Type B pancreatic cell (in vitro differentiated cells): Measurements from ENCODE around the gene ESRRA. TPM values are rescaled to one million over a fixed set of nuclear protein-coding genes. Genes with fewer than 3 reads are reported as not detected.

Experiments used
- DNase-seq: peaks from one replicate; pipeline ENCODE4 v3.0.0; 2021; ENCODE audit warnings: mixed read lengths; ENCODE audit not compliant: unreplicated experiment; ENCODE audit errors: extremely low spot score
- H3K27ac Mint-ChIP-seq: 2 replicates; pipeline ENCODE4 v1.8.0; 2021; ENCODE audit warnings: mild to moderate bottlenecking, mixed read lengths
- H3K27me3 Mint-ChIP-seq: 2 replicates; pipeline ENCODE4 v1.8.0; 2021; ENCODE audit warnings: mixed read lengths
- H3K36me3 Mint-ChIP-seq: 2 replicates; pipeline ENCODE4 v1.8.0; 2021; ENCODE audit warnings: mixed read lengths
- H3K4me1 Mint-ChIP-seq: one replicate; pipeline ENCODE4 v1.8.0; 2021; ENCODE audit warnings: mixed read lengths; ENCODE audit not compliant: unreplicated experiment
- H3K4me3 Mint-ChIP-seq: 2 replicates; pipeline ENCODE4 v1.8.0; 2021; ENCODE audit warnings: mild to moderate bottlenecking, mixed read lengths
- H3K9me3 Mint-ChIP-seq: 2 replicates; pipeline ENCODE4 v1.8.0; 2021; ENCODE audit warnings: mixed read lengths
- total RNA-seq: library from RNA; stranded (reverse); gene quantifications from 2 replicates; pipeline ENCODE4 v1.2.1, GENCODE V29; 2021; ENCODE audit warnings: low replicate concordance
- TF ChIP-seq, protein P1 (sequence below): fragments of 200-600 bp; sonication (generic); conservative IDR thresholded peaks from 2 replicates; pipeline ENCODE4 v1.5.0; 2021; ENCODE audit warnings: antibody characterized with exemption, mild to moderate bottlenecking

Gene ESRRA
- total RNA-seq, 1 donor from 2014 or later = 41.7 TPM

DNA sequence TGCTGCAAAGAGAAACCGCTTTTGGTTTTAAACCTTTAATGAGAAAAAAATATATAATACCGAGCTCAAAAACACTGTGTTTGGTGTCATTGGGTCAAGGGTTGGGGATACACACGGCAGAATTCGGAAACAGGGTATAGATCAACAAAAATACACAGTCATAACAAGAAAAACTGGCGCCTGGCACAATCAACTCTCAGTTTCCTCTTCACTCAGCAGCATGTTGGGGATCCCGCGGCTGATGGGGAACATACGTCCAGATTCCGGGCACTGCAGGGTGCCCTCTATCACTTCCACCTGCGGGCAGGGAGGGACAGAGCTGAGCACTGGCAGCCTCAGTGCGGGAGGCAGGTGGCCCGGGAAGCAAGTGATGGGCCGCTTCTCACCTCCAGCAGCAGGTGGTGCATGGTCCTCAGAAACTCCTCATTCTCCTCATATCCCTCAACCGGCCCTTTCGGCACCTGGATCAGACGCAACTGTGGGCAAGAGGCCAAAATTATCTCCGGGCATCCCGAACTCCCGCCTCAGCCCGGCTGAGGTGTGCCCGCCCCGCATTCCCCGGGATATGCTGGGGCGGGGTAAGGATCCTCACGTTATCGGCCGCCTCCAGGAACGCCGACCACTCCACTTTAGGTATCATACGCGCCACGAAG is 11.5 kb downstream of the ESRRA start:
- H3K9me3 Mint-ChIP-seq = no peaks in the 10 kb centered on the region
- peak overlapping the region; percentile 97 for H3K4me3 Mint-ChIP-seq
- TF ChIP-seq, protein P1, sequence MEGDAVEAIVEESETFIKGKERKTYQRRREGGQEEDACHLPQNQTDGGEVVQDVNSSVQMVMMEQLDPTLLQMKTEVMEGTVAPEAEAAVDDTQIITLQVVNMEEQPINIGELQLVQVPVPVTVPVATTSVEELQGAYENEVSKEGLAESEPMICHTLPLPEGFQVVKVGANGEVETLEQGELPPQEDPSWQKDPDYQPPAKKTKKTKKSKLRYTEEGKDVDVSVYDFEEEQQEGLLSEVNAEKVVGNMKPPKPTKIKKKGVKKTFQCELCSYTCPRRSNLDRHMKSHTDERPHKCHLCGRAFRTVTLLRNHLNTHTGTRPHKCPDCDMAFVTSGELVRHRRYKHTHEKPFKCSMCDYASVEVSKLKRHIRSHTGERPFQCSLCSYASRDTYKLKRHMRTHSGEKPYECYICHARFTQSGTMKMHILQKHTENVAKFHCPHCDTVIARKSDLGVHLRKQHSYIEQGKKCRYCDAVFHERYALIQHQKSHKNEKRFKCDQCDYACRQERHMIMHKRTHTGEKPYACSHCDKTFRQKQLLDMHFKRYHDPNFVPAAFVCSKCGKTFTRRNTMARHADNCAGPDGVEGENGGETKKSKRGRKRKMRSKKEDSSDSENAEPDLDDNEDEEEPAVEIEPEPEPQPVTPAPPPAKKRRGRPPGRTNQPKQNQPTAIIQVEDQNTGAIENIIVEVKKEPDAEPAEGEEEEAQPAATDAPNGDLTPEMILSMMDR = no peak
- peaks cover 20% of the 10 kb centered on the region for H3K4me1 Mint-ChIP-seq
- no peaks in the 10 kb centered on the region for H3K27me3 Mint-ChIP-seq
- H3K36me3 Mint-ChIP-seq = peaks cover 13% of the 10 kb centered on the region
- peak overlapping the region; percentile 100 for H3K27ac Mint-ChIP-seq
- DNase-seq = no peak

DNA sequence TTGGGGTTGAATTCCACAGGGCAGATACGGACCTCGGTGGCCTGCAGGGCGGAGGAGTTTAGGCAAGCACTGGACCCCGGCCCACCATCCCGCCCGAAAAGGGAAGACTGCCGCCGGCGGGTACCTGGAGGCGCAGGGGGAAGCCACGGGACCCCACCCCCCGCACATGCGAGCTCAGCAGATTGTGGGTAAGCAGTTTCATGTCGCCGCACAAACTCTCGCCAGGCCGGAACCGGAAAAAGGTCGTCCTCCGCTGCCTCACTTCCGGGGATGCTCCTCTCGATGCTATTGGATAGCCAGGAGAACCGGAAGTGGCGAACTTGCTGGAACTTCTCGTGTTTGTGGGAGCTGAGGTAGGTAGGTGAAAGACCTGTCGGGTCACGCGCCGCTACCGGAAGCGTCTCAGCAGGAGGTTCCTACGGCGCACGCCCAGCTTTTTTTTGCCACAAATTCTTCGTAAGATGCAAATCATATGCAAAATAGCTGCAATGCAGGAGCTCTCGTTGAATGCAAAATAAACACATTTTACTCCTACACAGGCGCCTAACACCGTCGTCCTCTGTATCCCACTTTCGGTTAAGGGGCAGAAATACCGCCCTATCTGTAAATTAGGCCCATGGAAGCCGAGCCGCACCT is 12.1 kb downstream of the ESRRA start, which contains the start of gene TRMT112:
Gene TRMT112 (minus strand): TSS at position 235 of the 636 bp plus-strand sequence. CDS start 33 bp downstream, at position 202.
- H3K4me1 Mint-ChIP-seq = peaks cover 21% of the 10 kb centered on the region
- peak within 1 kb of the TSS; percentile 100 for H3K27ac Mint-ChIP-seq
- H3K4me3 Mint-ChIP-seq = peak within 1 kb of the TSS; percentile 97
- H3K9me3 Mint-ChIP-seq = no peaks in the 10 kb centered on the region
- H3K27me3 Mint-ChIP-seq = no peaks in the 10 kb centered on the region
- TF ChIP-seq, protein P1 = no peak
- peaks cover 14% of the 10 kb centered on the region for H3K36me3 Mint-ChIP-seq
- DNase-seq = peak; percentile 90

DNA sequence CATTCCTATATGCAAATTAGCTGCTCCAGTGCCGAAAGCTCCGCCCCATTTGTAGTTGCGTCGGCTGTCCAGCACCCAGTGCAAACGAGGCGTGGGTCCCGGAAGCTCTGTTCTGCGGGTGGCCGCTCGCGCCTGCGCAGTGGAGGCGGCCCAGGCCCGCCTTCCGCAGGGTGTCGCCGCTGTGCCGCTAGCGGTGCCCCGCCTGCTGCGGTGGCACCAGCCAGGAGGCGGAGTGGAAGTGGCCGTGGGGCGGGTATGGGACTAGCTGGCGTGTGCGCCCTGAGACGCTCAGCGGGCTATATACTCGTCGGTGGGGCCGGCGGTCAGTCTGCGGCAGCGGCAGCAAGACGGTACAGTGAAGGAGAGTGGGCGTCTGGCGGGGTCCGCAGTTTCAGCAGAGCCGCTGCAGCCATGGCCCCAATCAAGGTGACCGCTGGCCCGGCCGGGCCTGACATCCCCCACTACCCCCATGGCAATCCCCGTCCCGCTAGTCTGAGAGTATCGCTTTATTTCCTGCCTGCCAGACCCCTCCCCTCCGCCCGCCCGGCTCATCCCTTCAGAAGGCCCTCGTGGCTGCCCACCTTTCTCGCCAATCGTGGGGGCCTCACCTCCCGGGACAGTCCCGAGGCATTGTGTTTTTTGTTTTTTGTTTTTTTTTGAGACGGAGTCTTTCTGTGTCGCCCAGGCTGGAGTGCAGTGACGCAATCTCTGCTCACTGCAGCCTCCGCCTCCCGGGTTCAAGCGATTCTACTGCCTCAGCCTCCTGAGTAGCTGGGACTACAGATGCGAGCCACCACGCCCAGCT is 12.8 kb downstream of the ESRRA start, which contains the start of gene PRDX5:
Gene PRDX5 (plus strand): TSS at position 161 of the 805 bp plus-strand sequence. CDS start 95 bp downstream, at position 256.
- Mint-ChIP-seq H3K4me3 (peak within 1 kb of the TSS; percentile 97), H3K27ac (peak within 1 kb of the TSS; percentile 100), H3K27me3 (no peaks in the 10 kb centered on the region), H3K4me1 (peaks cover 21% of the 10 kb centered on the region), H3K9me3 (no peaks in the 10 kb centered on the region), H3K36me3 (peaks cover 9% of the 10 kb centered on the region)
- TF ChIP-seq, protein P1 = peak; percentile 30
- DNase-seq = peak; percentile 93

DNA sequence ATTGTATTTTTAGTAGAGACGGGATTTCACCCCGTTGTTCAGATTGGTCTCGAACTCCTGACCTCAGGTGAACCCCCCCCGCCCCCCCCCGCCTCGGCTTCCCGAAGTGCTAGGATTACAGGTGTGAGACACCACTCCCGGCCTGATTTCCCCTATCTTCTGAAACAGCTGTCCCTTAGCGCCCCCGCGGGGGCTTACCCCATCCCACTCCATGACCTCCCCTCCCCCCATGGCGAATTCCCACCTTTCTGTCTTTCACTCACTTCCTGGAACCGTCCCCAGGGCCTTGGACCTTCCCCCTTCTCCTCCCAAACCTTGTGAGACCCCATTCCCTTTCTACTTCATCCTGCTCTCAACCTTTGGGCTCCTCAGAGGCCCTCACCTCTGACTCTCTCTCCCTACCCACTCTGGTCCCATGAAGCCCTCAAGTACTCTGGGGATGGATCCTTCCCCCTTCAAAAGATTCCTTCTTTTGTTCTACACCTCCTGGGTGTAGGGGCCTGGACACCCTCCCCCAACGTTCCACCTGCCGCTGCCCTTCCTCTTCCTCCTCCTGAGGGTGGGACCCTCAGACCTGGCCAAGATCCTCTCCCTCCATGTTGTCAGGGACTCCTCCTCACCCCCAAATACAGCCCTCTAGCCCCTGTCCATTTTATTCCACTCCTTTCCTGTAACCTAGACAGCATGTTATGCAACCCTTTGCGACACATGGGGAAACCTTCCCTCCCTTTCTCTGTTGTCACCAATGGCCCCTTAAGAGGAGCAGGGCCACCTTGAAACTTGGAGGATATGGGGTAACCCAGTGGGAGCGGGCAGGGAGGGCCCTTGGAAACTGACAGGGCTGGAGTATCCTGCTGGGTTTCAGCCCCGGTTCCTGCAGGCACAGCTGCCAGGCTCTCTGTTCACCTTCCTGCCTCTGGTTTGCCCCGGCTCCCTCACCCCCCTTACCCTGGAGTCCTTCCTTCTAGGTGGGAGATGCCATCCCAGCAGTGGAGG is 13.7 kb downstream of the ESRRA start:
- TF ChIP-seq, protein P1 = no peak
- no peaks in the 10 kb centered on the region for H3K27me3 Mint-ChIP-seq
- no peak for DNase-seq
- H3K9me3 Mint-ChIP-seq = no peaks in the 10 kb centered on the region
- peak overlapping the region; percentile 100 for H3K27ac Mint-ChIP-seq
- H3K4me1 Mint-ChIP-seq = peaks cover 21% of the 10 kb centered on the region
- peaks cover 8% of the 10 kb centered on the region for H3K36me3 Mint-ChIP-seq
- H3K4me3 Mint-ChIP-seq = peak overlapping the region; percentile 97

DNA sequence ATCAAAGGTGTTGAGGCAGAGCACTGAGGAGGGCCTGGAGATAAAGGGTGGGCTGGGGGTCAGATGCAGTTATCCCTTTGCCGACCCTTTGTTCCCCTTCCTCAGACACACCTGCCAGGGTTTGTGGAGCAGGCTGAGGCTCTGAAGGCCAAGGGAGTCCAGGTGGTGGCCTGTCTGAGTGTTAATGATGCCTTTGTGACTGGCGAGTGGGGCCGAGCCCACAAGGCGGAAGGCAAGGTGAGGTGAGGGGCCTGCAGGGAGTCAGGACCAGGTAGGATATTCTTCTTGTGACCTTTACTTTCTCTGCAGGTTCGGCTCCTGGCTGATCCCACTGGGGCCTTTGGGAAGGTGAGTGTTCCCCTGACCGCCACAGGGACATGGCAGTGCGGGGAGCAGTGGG is 15.2 kb downstream of the ESRRA start:
- H3K27me3 Mint-ChIP-seq = no peaks in the 10 kb centered on the region
- DNase-seq = no peak
- H3K27ac Mint-ChIP-seq = peak overlapping the region; percentile 100
- H3K36me3 Mint-ChIP-seq = peaks cover 8% of the 10 kb centered on the region
- TF ChIP-seq, protein P1 = no peak
- peaks cover 21% of the 10 kb centered on the region for H3K4me1 Mint-ChIP-seq
- H3K9me3 Mint-ChIP-seq = no peaks in the 10 kb centered on the region
- H3K4me3 Mint-ChIP-seq = peak overlapping the region; percentile 75
